HG03060 (cell line): ENCODE data around the gene FLT3LG.
"Not testable (repeated sequence)": the region's sequence is repeated elsewhere in the genome, so short reads cannot be mapped to it uniquely, and the experiment has no call there.

Experiments
- ATAC-seq: cut with Tn5 transposase; IDR thresholded peaks from one replicate; pipeline ENCODE4 v1.9.1; 2021; ENCODE audit warnings: low read depth, moderate number of reproducible peaks; ENCODE audit not compliant: unreplicated experiment

FLT3LG gene

GRCh38 chr19:49440439-49441209 is 33.4 kb upstream of the FLT3LG start:
- ATAC-seq, result no peak

DNA sequence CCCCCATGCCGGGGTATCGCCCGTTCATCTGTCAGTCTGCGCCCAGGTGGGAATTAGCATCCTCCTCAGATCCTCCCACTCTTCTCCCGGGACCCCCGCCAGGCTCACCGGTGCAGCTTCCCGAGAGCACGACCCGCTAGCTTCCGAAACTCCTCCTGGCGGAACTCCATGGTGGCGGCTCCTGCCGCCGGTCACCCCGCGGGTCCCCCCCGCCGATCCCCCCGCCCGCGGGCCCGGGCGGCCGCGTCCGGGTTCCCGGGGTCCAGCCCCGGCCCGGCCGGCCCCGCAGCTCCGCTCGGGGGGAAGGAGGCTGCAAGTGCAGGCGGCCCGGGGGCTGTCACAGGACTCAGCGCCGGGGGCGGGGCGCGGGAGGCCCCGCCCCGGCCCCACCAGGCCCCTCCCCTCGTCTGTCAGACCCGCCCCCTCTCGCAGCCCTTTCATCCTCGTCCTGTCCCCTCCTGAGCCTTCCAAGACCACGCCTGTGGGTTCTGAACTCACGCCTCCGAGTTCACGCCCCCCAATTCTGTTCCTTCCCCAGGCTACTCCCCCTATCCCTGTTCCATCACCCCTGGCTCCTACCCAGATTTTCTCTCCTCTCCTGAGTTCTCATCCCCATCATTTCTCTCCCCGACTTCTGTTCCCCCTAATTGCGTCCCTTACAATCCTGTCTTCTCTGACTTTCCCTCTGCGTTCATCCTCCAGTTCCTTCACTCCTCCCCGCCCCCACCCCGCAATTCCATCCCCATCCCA is 32.6 kb upstream of the FLT3LG start, which contains the start of gene SLC17A7:
SLC17A7 (minus strand) TSS at position 318 of the 750 bp plus-strand sequence; CDS start at position 170, 148 bp downstream.
- ATAC-seq, result no peak

DNA sequence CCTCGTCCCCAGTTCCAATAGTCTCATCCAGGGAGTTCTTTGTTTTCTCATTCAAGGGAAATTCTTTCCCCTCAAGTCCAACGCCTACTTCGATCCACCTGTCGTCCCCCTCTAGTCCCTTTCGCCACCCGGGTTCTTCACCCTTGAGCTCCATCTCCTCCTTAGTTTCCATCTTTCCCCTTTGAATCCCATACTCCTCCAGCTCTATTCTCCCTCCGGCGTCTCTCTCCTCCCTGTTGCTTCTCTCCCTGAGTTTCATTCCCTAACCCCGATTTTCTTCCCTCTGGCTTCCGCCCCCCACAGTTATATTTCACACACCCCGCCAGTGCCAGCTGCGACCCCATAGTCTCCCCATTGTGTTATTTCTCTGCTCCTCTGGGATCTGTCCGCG is 32.1 kb upstream of the FLT3LG start:
- no peak for ATAC-seq

GRCh38 chr19:49442354-49442753 is 31.7 kb upstream of the FLT3LG start:
- no peak for ATAC-seq

DNA sequence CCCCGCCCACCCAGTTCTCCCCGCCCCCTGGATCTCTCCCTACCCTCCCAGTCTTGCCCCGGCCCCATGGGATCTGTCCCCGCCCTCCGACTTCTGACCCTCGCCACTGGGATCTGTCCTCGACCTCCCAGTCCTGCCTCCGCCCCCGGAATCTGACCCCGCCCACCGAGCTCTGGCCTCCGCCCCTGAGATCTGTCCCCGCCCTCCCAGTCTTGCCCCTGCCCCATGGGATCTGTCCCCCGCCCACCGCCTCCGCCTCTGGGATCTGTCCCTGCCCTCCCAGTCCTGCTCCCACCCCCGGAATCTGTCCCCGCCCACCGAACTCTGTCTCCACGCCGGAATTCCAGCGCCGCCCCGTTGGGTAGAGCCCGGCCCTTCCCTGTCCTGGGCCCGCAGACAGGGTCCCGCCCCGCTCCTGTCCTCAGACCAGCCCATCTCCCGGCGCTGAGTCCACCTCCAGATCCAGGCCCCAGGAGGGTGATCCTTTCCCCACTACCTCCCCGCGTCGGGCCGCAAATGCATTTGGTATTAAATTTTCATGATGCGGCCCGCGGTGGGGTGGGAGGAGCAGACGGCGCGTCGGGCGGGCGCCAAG is 31.1 kb upstream of the FLT3LG start:
- no peak for ATAC-seq

- ATAC-seq, result peak; percentile 69
These were observed 30.5 kb upstream of the FLT3LG start for GRCh38 chr19:49443366-49444099.

- ATAC-seq, result not testable (repeated sequence)
These were observed 29.8 kb upstream of the FLT3LG start for GRCh38 chr19:49444100-49444700.

DNA sequence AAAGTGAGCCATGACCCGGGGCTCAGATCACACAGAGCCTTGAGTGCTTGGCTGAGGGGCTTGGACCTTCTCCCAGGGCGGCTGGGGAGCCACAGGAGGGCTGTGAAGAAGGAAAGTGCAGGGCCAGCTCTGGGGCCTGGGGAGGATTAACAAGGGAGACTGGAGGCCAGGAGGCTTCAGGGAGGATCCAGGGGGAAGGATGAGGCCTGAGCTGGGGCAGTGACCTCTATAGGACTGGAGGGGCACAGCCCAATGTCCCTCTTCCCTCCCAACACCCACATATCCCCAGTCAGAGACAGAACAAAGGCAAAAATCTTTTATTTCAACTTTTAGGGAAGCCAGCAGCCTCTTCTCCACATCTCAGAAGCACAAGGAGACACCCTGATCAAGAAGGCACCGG is 28.0 kb upstream of the FLT3LG start:
- no peak for ATAC-seq

DNA sequence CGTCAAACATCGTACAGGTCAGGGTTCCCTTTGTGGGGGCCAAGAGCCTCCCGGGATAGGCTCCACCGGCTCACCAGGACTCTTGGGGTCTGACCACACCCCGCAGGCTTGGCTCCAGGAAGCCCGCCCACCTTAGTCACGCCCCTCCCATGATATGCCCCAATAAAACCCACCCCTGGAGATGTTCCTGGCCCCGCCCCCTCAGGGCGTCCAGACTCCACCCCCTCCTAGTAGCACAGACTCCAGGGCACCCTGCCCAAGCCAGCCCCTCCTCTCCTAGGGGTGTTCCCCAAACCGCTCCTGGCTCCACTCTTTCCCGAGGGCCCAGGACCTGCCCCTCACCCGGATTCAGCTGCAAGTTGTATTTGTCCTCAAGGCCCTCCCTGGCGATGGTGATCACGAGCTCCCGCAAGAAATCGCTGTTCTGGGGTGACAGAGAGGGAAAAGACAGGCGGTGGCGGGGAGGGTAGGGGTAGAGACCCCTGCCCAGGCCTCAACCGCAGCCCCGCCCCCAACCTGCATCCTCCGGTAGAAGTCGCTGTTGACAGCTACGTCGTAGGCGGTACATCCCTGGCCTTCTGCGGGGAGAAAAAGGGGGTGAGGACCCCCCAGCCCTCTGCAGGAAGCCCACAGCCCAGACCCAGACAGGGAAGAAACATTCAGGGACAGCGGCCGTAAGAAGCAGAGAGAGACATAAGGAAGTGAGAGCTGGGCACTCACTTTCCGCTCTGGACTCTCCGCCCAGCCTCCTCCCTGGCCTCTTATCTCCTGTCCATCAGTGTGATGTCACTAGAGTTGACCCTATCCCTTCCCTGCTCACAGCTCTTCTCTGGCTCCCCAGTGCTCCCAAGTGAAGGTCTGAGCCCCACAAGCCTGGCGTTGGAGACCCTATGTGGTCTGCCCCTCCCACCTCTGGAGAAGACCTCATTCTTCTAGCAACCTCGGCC is 26.3 kb upstream of the FLT3LG start:
- ATAC-seq, result no peak

DNA sequence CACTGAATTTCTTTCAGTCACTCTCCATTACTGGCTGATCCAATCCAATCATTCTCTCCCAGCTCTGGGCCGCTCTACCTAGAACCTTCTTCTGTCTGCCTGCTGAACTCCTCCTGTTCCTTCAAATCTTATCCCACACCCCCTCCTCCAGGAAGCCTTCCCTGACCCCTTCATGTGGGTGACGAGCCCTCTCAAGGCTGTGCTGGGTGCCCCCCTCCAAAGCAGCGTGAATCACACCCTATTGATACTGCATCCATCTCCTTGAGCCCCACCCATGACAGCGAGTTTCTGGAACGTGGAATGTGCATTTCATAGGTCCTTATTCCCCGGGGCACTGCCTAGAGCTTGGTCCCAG is 25.6 kb upstream of the FLT3LG start:
- ATAC-seq, result no peak

- no peak for ATAC-seq
These were observed 23.6 kb upstream of the FLT3LG start for GRCh38 chr19:49450405-49450804.

DNA sequence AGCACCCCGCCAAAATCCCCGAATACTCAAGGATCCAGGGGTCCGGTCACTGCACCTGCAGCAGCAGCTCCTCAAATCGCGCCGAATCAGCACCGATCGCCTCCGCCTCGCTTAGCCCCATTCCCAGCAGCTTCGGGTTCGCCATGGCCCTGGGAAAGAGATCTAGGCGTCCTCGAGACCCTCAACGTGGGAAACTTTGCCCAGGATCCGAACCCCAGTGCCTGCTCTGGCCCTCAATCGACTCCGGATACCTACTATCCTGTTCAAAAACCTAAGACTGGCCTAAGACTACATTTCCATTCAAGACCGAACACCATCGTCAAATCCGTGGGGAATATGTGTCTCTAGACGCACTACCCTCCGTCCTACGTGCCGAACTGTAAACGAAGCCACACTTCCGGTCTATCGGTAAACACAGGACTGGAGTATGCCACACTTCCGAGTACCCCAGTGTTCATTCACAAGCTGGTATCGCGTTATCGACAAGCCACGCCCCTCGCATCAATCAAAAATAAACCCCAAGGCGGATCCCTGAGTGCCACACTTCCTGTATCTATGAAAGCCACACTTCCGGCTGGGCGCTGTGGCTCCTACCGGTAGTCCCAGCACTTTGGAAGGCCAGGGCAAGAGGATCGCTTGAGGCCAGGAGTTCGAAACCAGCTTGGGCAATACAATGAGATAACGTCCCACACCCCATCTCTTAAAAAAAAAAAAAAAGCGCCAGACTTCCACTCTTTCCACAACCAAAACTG is 22.4 kb upstream of the FLT3LG start, which contains the start of gene PIH1D1:
PIH1D1 (minus strand) TSS at position 385 of the 752 bp plus-strand sequence; CDS start at position 145, 240 bp downstream.
- ATAC-seq, result peak; percentile 56

GRCh38 chr19:49453013-49453756 is 20.8 kb upstream of the FLT3LG start, which contains the start of gene ALDH16A1:
Gene ALDH16A1, plus strand, starts transcription at chr19:49453225. Its CDS starts 107 bp downstream, at chr19:49453332.
- peak; percentile 74 for ATAC-seq

GRCh38 chr19:49453757-49454240 is 20.2 kb upstream of the FLT3LG start:
- no peak for ATAC-seq

DNA sequence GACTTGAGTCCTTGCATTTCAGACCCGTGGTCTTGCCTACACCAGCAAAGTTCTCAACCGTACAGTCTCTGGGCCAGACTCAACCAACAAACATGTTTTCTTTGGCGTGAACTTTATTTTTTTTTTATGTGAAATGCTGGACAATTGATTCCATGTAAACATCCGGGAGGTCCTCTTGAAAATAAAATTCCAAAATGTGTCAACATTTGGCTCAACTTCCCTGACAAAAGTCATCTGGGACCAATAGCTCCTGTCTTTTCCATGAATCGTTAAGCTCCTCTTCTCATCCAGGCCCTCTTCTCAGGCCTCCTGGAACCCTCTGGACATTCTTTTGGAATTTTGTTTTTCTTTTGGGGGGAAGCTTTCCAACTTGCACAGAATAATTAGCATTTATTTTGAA is 18.2 kb upstream of the FLT3LG start:
- ATAC-seq, result no peak

DNA sequence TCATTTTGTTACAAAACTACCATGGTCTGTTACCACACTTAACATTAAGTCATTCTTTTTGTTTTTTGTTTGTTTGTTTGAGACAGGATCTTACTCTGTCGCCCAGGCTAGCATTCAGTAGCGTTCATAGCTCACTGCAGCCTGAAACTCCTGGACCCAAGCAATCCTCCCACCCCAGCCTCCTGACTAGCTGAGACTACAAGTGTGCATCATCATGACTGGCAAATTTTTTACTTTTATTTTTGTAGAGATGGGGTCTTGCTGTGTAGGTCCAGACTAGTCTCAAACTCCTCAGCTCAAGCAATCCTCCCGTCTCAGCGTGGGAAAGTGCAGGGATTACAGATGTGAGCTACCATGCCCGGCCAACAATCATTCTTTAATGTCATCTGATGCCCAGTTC is 17.7 kb upstream of the FLT3LG start:
- no peak for ATAC-seq

DNA sequence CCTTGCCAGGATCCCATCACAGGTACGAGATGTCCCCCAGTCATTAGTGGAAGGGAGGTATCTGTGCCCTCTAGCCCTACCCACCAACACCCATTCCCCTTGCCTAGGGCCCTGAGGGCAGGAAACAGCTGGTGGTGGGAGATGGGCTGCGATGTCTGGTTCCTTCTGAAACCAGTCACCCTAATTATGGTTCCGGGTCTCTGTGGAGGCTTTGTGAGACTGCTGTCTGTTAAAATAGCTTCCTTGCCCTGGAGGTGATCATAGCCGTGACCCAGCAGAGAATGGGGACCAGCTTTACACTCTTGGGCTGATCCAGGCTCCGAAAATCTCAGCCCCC is 15.5 kb upstream of the FLT3LG start:
- ATAC-seq, result no peak

- no peak for ATAC-seq
These were observed 14.6 kb upstream of the FLT3LG start for GRCh38 chr19:49459388-49459787.
